GM12873 (cell line): Measurements from ENCODE around the gene OSBPL1A.

Experiments used
- TF ChIP-seq, protein P1 (sequence below): IDR thresholded peaks from 2 replicates; pipeline ENCODE4 v1.5.1; 2012; ENCODE audit warnings: low read depth, mild to moderate bottlenecking, moderate library complexity, low read length, control low read depth; ENCODE audit not compliant: insufficient read depth; ENCODE audit errors: missing control alignments

Gene OSBPL1A

DNA sequence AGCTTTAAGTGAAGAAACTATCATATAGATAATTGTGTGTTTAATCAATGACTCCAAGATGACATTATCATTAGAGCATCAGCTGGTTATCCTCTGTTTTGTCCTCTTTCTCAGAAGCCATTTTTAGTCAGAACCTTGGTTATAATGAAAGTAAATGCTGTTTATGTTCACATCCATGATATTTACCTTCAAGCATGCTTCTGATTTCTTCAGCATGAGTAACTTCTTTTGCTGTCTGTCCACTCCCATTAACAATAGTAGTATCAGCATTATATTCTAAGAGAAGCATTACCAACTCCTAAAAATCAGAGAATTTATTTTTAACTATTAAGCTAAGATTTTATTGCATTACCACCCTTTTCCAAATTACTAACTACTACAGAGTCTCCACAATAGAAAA lies 56.3 kb downstream of the OSBPL1A start:
- TF ChIP-seq, protein P1, sequence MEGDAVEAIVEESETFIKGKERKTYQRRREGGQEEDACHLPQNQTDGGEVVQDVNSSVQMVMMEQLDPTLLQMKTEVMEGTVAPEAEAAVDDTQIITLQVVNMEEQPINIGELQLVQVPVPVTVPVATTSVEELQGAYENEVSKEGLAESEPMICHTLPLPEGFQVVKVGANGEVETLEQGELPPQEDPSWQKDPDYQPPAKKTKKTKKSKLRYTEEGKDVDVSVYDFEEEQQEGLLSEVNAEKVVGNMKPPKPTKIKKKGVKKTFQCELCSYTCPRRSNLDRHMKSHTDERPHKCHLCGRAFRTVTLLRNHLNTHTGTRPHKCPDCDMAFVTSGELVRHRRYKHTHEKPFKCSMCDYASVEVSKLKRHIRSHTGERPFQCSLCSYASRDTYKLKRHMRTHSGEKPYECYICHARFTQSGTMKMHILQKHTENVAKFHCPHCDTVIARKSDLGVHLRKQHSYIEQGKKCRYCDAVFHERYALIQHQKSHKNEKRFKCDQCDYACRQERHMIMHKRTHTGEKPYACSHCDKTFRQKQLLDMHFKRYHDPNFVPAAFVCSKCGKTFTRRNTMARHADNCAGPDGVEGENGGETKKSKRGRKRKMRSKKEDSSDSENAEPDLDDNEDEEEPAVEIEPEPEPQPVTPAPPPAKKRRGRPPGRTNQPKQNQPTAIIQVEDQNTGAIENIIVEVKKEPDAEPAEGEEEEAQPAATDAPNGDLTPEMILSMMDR: no peak

GRCh38 chr18:24333084-24333483 lies 64.5 kb downstream of the OSBPL1A start:
- TF ChIP-seq, protein P1: no peak

- TF ChIP-seq, protein P1: no peak
Measured at GRCh38 chr18:24326211-24326610, 71.4 kb downstream of the OSBPL1A start.

DNA sequence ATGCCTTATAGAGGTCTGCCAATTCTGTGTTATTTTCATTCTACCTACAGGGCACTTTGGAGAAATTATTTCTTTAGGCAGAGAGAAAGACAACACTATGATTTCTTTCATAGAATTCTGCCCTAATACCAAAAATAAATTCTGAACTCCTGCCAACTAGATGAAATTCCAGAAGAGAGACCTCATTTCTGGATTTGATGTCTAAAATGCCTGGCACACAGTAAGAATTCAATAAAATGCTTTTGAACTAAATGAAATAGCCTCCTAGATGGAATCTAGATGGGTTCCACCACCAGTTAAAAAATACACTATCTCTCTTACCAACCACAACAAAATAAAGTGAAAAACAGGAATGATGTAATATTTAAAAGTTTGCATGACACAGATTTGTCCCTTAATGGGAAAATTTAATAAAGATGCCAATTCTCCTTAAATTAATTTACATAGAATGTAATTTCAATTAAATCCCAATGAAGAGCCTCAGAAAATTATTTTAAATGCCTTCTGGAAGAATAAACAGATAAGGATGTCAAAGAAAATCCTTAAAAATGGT lies 75.0 kb downstream of the OSBPL1A start:
- TF ChIP-seq, protein P1: no peak

DNA sequence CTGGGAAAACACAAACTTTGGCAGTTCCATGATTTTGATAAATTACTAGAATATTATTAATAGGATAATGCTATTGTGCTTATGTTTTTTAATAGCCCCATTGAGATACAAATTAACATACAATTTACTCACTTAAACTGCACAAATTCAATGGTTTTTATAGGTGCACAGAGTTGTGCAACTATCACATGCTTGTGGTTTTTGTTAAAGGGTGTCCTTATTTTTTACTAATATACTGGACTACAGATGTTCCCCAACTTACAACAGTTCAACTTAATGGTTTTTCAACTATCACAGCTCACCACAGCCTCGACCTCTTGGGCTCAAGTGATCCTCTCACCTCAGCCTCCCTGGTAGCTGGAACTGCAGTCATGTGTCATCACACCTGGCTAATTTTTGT lies 76.6 kb downstream of the OSBPL1A start:
- TF ChIP-seq, protein P1: no peak

- TF ChIP-seq, protein P1: no peak
Measured at GRCh38 chr18:24319757-24320156, 77.9 kb downstream of the OSBPL1A start.

GRCh38 chr18:24317370-24317769 lies 80.3 kb downstream of the OSBPL1A start:
- TF ChIP-seq, protein P1: no peak
